Mucosa of stomach (tissue), 1 donor: ENCODE measurements around the gene SLC6A13.

Experiments used
- H3K27me3 ChIP-seq: one replicate; pipeline ENCODE4 v1.7.0; 2013; ENCODE audit warnings: mild to moderate bottlenecking, low read length; ENCODE audit not compliant: control insufficient read depth, insufficient read depth
- H3K36me3 ChIP-seq: one replicate; pipeline ENCODE4 v1.7.0; 2013; ENCODE audit warnings: low read length; ENCODE audit not compliant: control insufficient read depth, insufficient read depth
- H3K4me1 ChIP-seq: one replicate; pipeline ENCODE4 v1.7.0; 2013; ENCODE audit warnings: mild to moderate bottlenecking, low read length; ENCODE audit not compliant: control insufficient read depth, insufficient read depth
- H3K4me3 ChIP-seq: one replicate; pipeline ENCODE4 v1.7.0; 2013; ENCODE audit warnings: low read length
- H3K9ac ChIP-seq: one replicate; pipeline ENCODE4 v1.7.0; 2013; ENCODE audit warnings: mild to moderate bottlenecking, low read length, moderate library complexity
- H3K9me3 ChIP-seq: one replicate; pipeline ENCODE4 v1.7.0; 2013; ENCODE audit warnings: mild to moderate bottlenecking, low read length, moderate library complexity; ENCODE audit not compliant: control insufficient read depth
- donor health status: Pancreatic carcinoma.

The SLC6A13 gene

DNA sequence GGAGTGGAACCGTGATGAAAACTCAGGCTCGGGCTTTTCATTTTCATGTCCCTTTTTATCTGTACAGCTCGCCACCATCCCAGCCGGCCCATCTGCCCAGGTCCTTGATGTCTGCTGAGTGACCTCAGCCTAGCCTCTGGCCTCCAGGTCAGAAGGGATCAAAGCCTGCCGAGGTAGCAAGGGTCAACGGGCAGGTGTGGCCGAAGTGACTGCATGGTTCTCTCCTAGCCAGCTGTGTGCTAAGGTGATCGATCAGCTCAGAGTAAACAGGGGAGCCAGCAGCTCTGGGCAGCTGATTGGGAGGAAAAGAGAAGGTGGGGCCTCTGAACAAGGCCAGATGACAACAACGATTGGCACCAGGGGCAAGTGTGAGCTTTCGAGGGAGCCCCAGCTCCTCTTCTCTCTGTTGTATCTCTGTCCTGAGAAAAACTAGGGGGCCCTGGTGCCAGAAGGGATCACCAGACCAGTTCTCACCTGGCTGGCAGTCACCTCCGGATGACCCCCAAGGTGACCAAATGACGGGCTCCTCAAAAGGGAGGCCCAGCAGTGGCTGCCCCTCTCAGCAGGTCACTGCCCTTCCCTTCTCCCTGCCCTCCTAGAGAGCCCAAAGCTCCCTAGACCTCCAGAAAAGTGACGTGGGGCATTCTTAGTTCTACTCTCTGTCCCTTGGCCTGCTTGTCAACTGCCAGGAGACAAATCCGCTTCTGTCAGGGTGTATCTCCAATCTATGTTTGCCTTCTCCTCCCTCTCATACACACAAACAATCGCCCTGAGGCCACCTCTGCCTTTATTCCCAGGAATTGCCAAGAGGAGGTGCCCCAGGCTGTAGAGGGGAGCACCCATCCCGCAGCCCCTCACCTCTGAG lies 52.1 kb downstream of the SLC6A13 start:
- no peaks in the 10 kb centered on the region for H3K36me3 ChIP-seq
- peaks cover 30% of the 10 kb centered on the region for H3K4me1 ChIP-seq
- H3K4me3 ChIP-seq: no peak overlapping the region
- H3K9ac ChIP-seq: no peak overlapping the region
- no peaks in the 10 kb centered on the region for H3K9me3 ChIP-seq
- peaks cover 18% of the 10 kb centered on the region for H3K27me3 ChIP-seq

DNA sequence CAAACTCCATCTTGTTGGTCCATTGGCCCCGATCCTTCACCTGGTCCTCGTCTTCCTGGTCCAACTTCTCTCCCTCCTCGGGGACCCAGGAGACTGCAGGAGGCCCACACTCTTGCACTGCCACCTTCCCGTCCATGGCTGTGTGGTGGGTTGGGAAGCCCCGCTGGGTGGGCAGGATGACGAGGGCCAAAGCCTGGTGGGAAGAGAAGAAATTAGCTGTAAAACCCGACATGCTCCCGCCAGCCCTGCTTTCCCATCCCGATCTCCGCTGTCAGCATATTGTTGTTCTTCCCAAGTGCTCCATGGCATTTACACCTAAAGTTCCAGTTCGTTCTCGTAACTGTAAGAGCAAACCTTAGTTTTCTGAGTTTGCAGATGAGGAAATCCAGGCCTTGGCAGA lies 52.8 kb downstream of the SLC6A13 start:
- Histone ChIP-seq H3K4me1 (peaks cover 30% of the 10 kb centered on the region), H3K27me3 (peaks cover 18% of the 10 kb centered on the region), H3K9ac (no peak overlapping the region), H3K4me3 (no peak overlapping the region), H3K9me3 (no peaks in the 10 kb centered on the region), H3K36me3 (no peaks in the 10 kb centered on the region)

DNA sequence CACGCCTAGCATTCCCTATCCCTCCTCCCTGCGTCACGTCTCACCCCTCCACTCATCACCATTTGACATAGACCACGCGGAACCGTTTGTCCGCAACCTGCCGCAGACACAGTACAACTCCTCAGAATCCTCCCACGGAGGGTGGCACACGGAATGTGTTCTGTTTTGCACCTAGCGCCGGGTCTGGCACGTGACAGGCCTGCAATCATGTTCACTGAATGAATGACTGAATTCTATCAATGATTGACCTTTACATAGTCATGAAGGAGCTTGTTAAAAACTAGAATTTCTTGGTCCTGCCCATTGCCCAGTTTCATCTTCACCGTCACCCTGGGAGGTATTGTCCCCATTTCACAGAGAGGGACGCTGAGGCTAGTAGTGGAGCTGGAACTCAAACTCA lies 53.4 kb downstream of the SLC6A13 start:
- H3K4me3 ChIP-seq: no peak overlapping the region
- H3K27me3 ChIP-seq: peaks cover 22% of the 10 kb centered on the region
- H3K4me1 ChIP-seq: peaks cover 31% of the 10 kb centered on the region
- H3K9me3 ChIP-seq: no peaks in the 10 kb centered on the region
- H3K36me3 ChIP-seq: no peaks in the 10 kb centered on the region
- H3K9ac ChIP-seq: no peak overlapping the region

DNA sequence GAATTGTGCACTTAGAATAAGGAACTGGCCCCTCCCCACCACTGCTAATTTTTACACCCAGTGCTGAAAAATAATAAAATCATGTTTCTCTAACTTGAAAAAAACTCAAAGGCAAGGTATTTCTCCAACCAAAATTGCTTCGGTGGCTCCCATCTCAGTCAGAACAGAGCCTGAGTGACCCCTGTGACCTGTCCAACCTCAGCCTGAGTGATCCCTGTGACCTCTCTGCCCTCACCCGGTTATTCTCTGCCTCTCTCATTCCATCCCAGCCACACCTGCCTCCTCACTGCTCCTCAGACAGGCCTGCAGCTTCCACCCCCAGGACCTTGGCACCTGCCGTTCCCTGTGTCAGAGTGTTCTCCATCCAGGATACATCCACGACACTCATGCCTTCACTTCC lies 53.8 kb downstream of the SLC6A13 start:
- no peaks in the 10 kb centered on the region for H3K9me3 ChIP-seq
- H3K36me3 ChIP-seq: no peaks in the 10 kb centered on the region
- peaks cover 22% of the 10 kb centered on the region for H3K27me3 ChIP-seq

DNA sequence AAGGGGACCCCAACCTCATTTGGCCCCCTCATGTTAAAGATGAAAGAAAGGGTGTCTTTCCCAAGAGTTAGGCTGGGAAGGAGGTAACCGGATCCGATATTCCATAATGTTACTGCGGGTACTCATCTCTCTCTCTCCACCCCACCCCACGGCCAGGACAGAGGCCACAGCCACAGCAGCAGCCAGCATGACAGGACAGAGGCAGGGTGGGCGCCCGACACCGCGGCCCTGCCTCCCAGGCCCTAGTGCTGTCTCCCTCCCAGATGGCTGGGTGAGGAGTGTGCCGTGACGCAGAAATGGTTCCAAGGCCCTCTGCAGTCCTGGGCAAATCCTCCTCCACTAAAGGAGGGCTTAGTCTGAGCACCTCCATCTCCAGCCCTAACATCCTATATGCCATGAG lies 54.8 kb downstream of the SLC6A13 start:
- H3K36me3 ChIP-seq: no peaks in the 10 kb centered on the region
- peaks cover 24% of the 10 kb centered on the region for H3K4me1 ChIP-seq
- peaks cover 19% of the 10 kb centered on the region for H3K27me3 ChIP-seq
- H3K9ac ChIP-seq: no peak overlapping the region
- no peaks in the 10 kb centered on the region for H3K9me3 ChIP-seq
- H3K4me3 ChIP-seq: no peak overlapping the region

More for the DNA sequence above, 53.8 kb downstream of the SLC6A13 start:
- no peak overlapping the region for H3K4me3 ChIP-seq
- peaks cover 34% of the 10 kb centered on the region for H3K4me1 ChIP-seq
- no peak overlapping the region for H3K9ac ChIP-seq

DNA sequence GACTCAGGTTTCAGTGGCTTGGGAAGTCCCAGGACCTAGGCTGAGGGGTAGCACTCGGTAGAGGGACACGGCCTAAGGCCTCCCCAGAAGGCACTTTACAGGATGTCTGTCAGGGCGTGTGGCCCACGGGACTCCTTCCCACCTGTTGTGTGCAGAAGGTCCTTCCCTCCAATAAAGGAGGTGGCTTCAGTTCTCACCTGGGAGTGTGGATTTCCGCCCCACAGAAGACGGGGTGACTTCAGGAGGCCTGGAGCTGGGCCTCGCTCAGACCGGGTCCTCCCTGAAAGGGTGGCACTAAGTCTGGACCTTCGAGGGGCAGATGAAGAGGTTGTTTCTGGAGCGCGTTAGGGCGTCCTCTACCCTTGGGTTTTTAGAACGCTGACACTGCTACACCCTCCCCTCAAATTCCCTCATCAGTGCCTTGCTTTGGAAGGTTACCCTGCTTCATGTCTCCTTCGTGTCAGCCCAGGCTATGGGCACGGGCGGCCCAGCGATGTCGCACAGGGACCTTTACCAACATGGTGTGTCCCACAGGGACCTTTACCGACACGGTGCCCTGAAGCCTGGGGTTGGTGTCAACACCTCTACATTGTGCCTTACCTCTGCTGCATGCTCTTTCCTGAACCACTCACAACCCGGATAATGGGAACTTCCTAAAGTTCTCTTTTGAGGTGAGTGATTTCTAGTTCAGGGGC lies 55.7 kb downstream of the SLC6A13 start:
- Histone ChIP-seq H3K4me1 (peaks cover 18% of the 10 kb centered on the region), H3K9ac (no peak overlapping the region), H3K27me3 (peaks cover 26% of the 10 kb centered on the region), H3K9me3 (no peaks in the 10 kb centered on the region), H3K36me3 (no peaks in the 10 kb centered on the region), H3K4me3 (no peak overlapping the region)

DNA sequence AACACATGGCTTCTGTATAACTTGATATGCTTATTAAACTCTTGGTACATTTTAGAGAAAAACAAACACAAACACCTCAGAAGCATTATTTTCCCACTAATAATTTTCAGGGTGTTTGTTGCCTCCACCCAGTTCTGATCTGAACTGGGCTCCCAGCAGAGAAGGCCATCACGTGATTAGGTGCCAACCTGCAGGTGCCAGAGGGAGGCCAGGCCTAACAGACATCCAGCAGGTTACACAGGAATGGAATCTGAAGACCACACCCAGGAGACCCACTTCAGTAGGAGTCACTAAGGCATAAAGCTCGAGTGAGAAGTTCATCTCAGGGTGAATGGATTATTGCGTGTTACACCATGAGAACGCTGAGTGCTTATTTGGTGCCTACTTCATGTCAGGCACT lies 57.6 kb downstream of the SLC6A13 start:
- no peak overlapping the region for H3K4me3 ChIP-seq
- H3K27me3 ChIP-seq: peaks cover 34% of the 10 kb centered on the region
- no peak overlapping the region for H3K9ac ChIP-seq
- H3K9me3 ChIP-seq: no peaks in the 10 kb centered on the region
- peaks cover 5% of the 10 kb centered on the region for H3K4me1 ChIP-seq
- no peaks in the 10 kb centered on the region for H3K36me3 ChIP-seq

DNA sequence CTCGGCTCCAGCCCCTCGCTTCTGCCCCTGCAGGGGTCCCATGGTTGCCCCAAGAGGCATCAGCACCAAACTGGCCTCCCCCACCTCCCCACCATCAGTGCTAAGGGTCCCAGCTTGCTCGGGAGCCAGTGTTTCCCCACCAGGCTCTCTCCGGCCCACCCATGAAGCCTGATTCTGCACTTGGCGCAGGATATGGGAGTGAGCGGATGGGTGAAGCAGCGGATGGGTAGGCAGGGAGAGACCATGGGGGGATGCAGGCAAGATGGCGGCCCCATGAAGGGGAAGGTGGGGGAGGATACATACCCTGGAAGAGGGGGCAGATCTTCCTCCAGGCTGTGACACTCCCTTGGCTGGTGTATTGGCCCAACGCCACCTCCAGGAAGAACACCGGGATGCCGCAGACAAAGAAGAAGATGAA lies 58.4 kb downstream of the SLC6A13 start:
- Histone ChIP-seq H3K4me3 (no peak overlapping the region), H3K9ac (no peak overlapping the region), H3K9me3 (no peaks in the 10 kb centered on the region), H3K27me3 (peaks cover 40% of the 10 kb centered on the region), H3K36me3 (no peaks in the 10 kb centered on the region), H3K4me1 (peaks cover 10% of the 10 kb centered on the region)

DNA sequence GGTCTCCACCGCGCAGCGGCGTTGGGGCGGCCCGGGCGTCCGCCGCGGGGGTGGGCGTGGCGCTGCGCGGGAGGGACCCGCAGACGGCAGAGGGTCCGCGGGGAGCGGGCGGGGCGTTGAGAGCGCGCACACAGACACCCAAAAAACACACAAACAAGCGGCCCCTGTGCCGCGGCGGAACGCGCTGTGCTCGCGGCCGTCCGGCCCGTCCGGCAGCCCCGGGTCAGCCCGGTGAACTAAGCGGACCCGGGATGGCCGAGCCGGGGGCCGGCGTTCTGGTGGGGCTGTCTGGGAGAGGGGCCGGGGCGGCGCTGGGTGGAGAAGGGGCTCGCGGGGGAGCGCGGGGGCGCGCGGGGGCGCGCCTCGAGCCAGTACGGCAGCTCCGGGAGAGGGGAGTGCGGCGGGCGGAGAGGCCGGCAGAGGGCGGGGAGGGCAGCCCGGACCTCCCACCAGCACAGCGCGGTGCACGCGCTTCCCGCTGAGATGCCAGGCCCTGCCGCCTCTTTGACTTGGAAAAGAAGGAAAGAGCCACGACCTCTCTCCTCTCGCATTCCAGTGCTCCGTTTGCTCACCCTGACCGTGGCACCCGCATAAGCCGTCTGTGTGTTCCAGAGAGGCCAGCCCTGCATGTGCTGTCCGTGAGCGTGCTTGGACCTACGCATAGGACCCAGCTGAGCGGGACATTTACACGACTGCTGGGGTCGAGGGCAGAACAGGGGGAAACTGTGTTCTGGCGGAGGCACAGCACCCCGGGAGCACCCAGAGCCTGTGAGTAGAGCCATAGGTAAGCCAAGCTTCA lies 59.0 kb downstream of the SLC6A13 start:
- peaks cover 46% of the 10 kb centered on the region for H3K27me3 ChIP-seq
- H3K9me3 ChIP-seq: no peaks in the 10 kb centered on the region
- H3K36me3 ChIP-seq: no peaks in the 10 kb centered on the region
- H3K4me3 ChIP-seq: no peak overlapping the region
- H3K4me1 ChIP-seq: peaks cover 10% of the 10 kb centered on the region
- H3K9ac ChIP-seq: no peak overlapping the region

DNA sequence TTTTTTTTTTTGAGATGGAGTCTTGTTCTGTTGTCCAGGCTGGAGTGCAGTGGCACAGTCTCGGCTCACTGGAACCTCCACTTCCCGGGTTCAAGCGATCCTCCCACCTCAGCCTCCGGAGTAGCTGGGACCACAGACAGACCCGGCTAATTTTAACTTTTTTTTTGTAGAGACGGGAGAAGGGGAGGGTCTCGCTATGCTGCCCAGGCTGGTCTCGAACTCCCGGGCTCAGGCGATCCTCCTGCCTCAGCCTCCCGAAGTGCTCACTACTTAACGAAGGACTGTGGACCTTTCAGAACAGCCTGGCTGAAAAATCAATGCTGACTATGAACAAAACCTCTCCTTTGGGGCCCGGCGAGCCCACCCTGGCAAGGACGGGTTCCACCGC lies 59.6 kb downstream of the SLC6A13 start:
- peaks cover 49% of the 10 kb centered on the region for H3K27me3 ChIP-seq
- no peaks in the 10 kb centered on the region for H3K36me3 ChIP-seq
- no peaks in the 10 kb centered on the region for H3K9me3 ChIP-seq
- no peak overlapping the region for H3K4me3 ChIP-seq
- peaks cover 10% of the 10 kb centered on the region for H3K4me1 ChIP-seq
- H3K9ac ChIP-seq: no peak overlapping the region

DNA sequence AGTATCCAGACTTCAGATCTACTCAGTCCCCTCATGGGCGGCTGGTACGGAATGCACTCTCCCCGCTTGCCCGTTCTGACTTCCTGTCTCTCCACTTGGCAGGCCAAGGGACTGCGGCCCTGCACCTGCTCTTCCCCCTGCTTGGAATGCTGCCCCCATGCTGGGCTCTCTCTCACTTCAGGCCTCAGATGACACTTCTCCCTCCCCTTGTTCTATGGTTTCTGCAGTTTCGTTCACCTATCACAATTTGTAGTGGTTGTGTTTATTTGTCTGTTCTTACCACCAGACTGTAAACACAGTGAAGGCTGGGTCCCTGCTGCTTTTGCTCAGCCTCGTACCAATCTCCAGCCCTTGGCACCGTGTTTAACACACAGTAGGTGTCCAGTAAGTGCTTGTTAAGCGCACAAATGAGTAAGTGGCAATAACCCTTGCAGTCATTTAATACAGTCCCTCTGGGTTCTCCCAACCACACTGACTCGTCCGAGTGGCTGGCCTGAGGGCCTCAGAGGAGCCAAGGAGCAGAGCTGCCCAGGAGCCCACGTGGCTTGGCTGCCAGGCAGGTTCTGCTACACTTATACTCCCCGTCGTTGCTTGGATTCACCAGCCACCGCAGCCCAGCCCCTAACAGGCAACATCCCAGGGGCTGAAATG lies 60.4 kb downstream of the SLC6A13 start:
- Histone ChIP-seq H3K4me3 (no peak overlapping the region), H3K9ac (no peak overlapping the region), H3K4me1 (peaks cover 10% of the 10 kb centered on the region), H3K36me3 (no peaks in the 10 kb centered on the region), H3K9me3 (no peaks in the 10 kb centered on the region), H3K27me3 (peaks cover 49% of the 10 kb centered on the region)
